ENCODE data around the gene NT5M.
"Not testable (repeated sequence)": the region's sequence is repeated elsewhere in the genome, so short reads cannot be mapped to it uniquely, and the experiment has no call there.

Gene NT5M

GRCh38 chr17:17377071-17377967 is 74.1 kb downstream of the NT5M start:
- DNase-seq (ENCODE audit: low read depth in 3 of 3), result no peak

- no peak for DNase-seq (ENCODE audit: low read depth in 3 of 3)
Observed at GRCh38 chr17:17379197-17379991, 76.2 kb downstream of the NT5M start.

GRCh38 chr17:17380145-17380925 is 77.2 kb downstream of the NT5M start:
- no peak for DNase-seq (ENCODE audit: low read depth in 3 of 3)

GRCh38 chr17:17381446-17382064 is 78.4 kb downstream of the NT5M start:
- no peak for DNase-seq (ENCODE audit: low read depth in 3 of 3)

GRCh38 chr17:17382065-17382459 is 78.9 kb downstream of the NT5M start:
- DNase-seq (ENCODE audit: low read depth in 3 of 3), result no peak

GRCh38 chr17:17382971-17383370 is 79.8 kb downstream of the NT5M start:
- DNase-seq (ENCODE audit: low read depth in 3 of 3), result no peak

- not testable (repeated sequence) for DNase-seq (ENCODE audit: low read depth in 3 of 3)
Observed at GRCh38 chr17:17383431-17384290, 80.5 kb downstream of the NT5M start.

GRCh38 chr17:17384291-17384615 is 81.1 kb downstream of the NT5M start:
- DNase-seq (ENCODE audit: low read depth in 3 of 3), result no peak

GRCh38 chr17:17384961-17385360 is 81.8 kb downstream of the NT5M start:
- DNase-seq (ENCODE audit: low read depth in 3 of 3), result no peak

- no peak for DNase-seq (ENCODE audit: low read depth in 3 of 3)
Observed at GRCh38 chr17:17385491-17385890, 82.3 kb downstream of the NT5M start.

- DNase-seq (ENCODE audit: low read depth in 3 of 3), result no peak
Observed at GRCh38 chr17:17386094-17386800, 83.1 kb downstream of the NT5M start.

- DNase-seq (ENCODE audit: low read depth in 3 of 3), result no peak
Observed at GRCh38 chr17:17387017-17387497, 83.9 kb downstream of the NT5M start.

GRCh38 chr17:17387498-17388362 is 84.6 kb downstream of the NT5M start:
- no peak for DNase-seq (ENCODE audit: low read depth in 3 of 3)

GRCh38 chr17:17388657-17389496 is 85.7 kb downstream of the NT5M start:
- no peak for DNase-seq (ENCODE audit: low read depth in 3 of 3)

GRCh38 chr17:17391668-17392370 is 88.6 kb downstream of the NT5M start:
- peak; percentile 18 to 54 (median 40) for DNase-seq (ENCODE audit: low read depth in 3 of 3)

GRCh38 chr17:17393976-17394375 is 90.8 kb downstream of the NT5M start:
- DNase-seq (ENCODE audit: low read depth in 3 of 3), result no peak

- no peak for DNase-seq (ENCODE audit: low read depth in 3 of 3)
Observed at GRCh38 chr17:17394494-17394893, 91.3 kb downstream of the NT5M start.
